ENCODE results near the gene C7orf57.

DNA sequence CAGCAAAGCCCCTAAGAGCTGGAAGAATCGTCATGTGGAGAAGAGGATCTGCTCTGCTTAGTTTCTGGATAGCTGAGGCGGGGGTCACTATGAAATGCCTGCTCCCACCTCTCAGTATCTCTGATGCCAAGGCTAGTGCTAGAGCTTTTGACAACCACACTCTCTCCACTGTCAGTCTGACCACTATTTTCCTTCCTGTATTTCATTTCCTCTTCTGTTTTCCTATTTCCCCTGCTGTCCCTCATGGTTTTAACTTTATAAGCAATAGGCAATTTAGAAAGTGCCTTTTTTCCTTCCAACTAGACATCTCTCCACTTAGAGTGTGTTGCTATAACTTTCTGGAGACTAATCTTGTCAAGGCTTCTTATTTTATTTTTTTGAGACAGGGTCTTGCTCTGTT lies 23.6 kb downstream of the C7orf57 start:
- TF ChIP-seq, protein P1, sequence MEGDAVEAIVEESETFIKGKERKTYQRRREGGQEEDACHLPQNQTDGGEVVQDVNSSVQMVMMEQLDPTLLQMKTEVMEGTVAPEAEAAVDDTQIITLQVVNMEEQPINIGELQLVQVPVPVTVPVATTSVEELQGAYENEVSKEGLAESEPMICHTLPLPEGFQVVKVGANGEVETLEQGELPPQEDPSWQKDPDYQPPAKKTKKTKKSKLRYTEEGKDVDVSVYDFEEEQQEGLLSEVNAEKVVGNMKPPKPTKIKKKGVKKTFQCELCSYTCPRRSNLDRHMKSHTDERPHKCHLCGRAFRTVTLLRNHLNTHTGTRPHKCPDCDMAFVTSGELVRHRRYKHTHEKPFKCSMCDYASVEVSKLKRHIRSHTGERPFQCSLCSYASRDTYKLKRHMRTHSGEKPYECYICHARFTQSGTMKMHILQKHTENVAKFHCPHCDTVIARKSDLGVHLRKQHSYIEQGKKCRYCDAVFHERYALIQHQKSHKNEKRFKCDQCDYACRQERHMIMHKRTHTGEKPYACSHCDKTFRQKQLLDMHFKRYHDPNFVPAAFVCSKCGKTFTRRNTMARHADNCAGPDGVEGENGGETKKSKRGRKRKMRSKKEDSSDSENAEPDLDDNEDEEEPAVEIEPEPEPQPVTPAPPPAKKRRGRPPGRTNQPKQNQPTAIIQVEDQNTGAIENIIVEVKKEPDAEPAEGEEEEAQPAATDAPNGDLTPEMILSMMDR (IDR thresholded peaks at IDR 0.05), result no peak
- TF ChIP-seq EP300 (IDR thresholded peaks at IDR 0.05; ENCODE audit: borderline replicate concordance in 1 of 2, low read depth in 1 of 2, low read length in 1 of 2), result no peak
- TF ChIP-seq MEF2A (IDR thresholded peaks at IDR 0.05; ENCODE audit: borderline replicate concordance, low read depth), result no peak
- TF ChIP-seq RFX5 (IDR thresholded peaks at IDR 0.05; ENCODE audit: low read length), result no peak
- no peak for TF ChIP-seq SMC3 (IDR thresholded peaks at IDR 0.05; ENCODE audit: low read depth, low read length)
- TF ChIP-seq FOXM1 (IDR thresholded peaks at IDR 0.05; ENCODE audit: low read depth), result no peak
